Endothelial cell of umbilical vein (primary cell): ENCODE results near the gene CNRIP1. TPM values are rescaled to one million over a fixed set of nuclear protein-coding genes. Genes with fewer than 3 reads are reported as not detected.

ENCODE experiments used
- BruUV-seq: library from RNA; stranded (reverse); fragments of 400-500 nt; replicated peaks from 2 replicates; lab custom pipeline; 2021; lab: Mats Ljungman, UMichigan
- CTCF ChIA-PET: fragments of 300-600, 350-600 bp; sonication (Branson Sonifier 250); formaldehyde crosslinking; loops from one replicate; lab custom pipeline; 2021; ENCODE audit warnings: antibody characterized with exemption, inconsistent platforms; lab: Charles Lee
- POLR2A ChIA-PET: fragments of 300-600, 350-600 bp; sonication (Branson Sonifier 250); formaldehyde crosslinking; loops from one replicate; lab custom pipeline; 2021; ENCODE audit warnings: antibody characterized with exemption, inconsistent platforms; lab: Charles Lee
- DNase-seq: peaks from one replicate; pipeline ENCODE4 v3.0.0-alpha.2; 2011; ENCODE audit warnings: low read depth, low spot score
- FAIRE-seq: peaks from 2 replicates; lab custom pipeline; 2011; peaks lifted over from hg19 to GRCh38; lab: Jason Lieb, UNC
- H2AFZ ChIP-seq: 2 replicates; pipeline ENCODE4 v1.6.0; 2012; ENCODE audit warnings: low read depth, low read length, control low read depth, inconsistent platforms
- H3K27ac ChIP-seq: 2 replicates; pipeline ENCODE4 v1.5.1; 2011; ENCODE audit warnings: low read depth, mild to moderate bottlenecking, control low read depth, low read length, moderate library complexity; ENCODE audit not compliant: insufficient read depth
- H3K27me3 ChIP-seq, 2 experiments: 2 replicates each; pipeline versions ENCODE4 v1.6.0 to v1.6.1; 2011; ENCODE audit warnings: low read length in 2 of 2, mixed read lengths in 1 of 2; ENCODE audit not compliant: control insufficient read depth in 2 of 2, insufficient read depth in 2 of 2
- H3K36me3 ChIP-seq, 2 experiments: 2 replicates in 1 of 2; 3 replicates in 1 of 2; pipeline ENCODE4 v1.5.1; 2011; ENCODE audit warnings: low read length in 2 of 2, mild to moderate bottlenecking in 1 of 2, moderate library complexity in 1 of 2; ENCODE audit not compliant: control insufficient read depth in 2 of 2, insufficient read depth in 2 of 2; ENCODE audit errors: extremely low read depth in 1 of 2
- H3K4me1 ChIP-seq: 3 replicates; pipeline ENCODE4 v1.5.1; 2011; ENCODE audit warnings: mild to moderate bottlenecking, low read length; ENCODE audit not compliant: control insufficient read depth, insufficient read depth; ENCODE audit errors: extremely low read depth
- H3K4me2 ChIP-seq: 2 replicates; pipeline ENCODE4 v1.6.1; 2011; ENCODE audit warnings: low read length, control low read depth, mixed read lengths; ENCODE audit not compliant: insufficient read depth
- H3K4me3 ChIP-seq, 3 experiments: fragments of 200-600 bp in 1 of 3; sonication (generic), shearing (Covaris generic) in 1 of 3; replicated peaks in 1 of 3; 2 replicates each; pipeline ENCODE4 v1.5.1; 2011 to 2016; ENCODE audit warnings: control low read depth in 3 of 3, low read length in 3 of 3, mild to moderate bottlenecking in 2 of 3, inconsistent platforms in 1 of 3, low read depth in 1 of 3, moderate library complexity in 1 of 3; ENCODE audit not compliant: insufficient read depth in 1 of 3
- H3K79me2 ChIP-seq: 2 replicates; pipeline ENCODE4 v1.6.0; 2012; ENCODE audit warnings: low read length, inconsistent platforms; ENCODE audit not compliant: control insufficient read depth, insufficient read depth
- H3K9ac ChIP-seq: replicated peaks from 2 replicates; pipeline ENCODE3; 2011; ENCODE audit warnings: low read length, control low read depth; ENCODE audit not compliant: insufficient read depth; ENCODE audit errors: extremely low read depth
- H3K9me1 ChIP-seq: replicated peaks from 3 replicates; pipeline ENCODE4 v1.6.0; 2011; ENCODE audit warnings: mild to moderate bottlenecking, low read length; ENCODE audit not compliant: control insufficient read depth, insufficient read depth; ENCODE audit errors: extremely low read depth
- H3K9me3 ChIP-seq: replicated peaks from 2 replicates; pipeline ENCODE4 v1.5.1; 2012; ENCODE audit warnings: low read length, inconsistent platforms; ENCODE audit not compliant: control insufficient read depth, insufficient read depth
- H4K20me1 ChIP-seq: replicated peaks from 2 replicates; pipeline ENCODE3; 2011; ENCODE audit warnings: mild to moderate bottlenecking, low read length; ENCODE audit not compliant: control insufficient read depth, insufficient read depth; ENCODE audit errors: extremely low read depth
- EZH2 ChIP-seq: IDR thresholded peaks from 2 replicates; pipeline ENCODE4 v1.6.1; 2012; ENCODE audit warnings: borderline replicate concordance, low read depth, mild to moderate bottlenecking, moderate library complexity, low read length, inconsistent platforms; ENCODE audit not compliant: severe bottlenecking
- FOS ChIP-seq: IDR thresholded peaks from 2 replicates; pipeline ENCODE4 v1.6.1; 2011; ENCODE audit warnings: mild to moderate bottlenecking, low read length, moderate library complexity, borderline replicate concordance; ENCODE audit not compliant: insufficient read depth
- GATA2 ChIP-seq: IDR thresholded peaks from 2 replicates; pipeline ENCODE4 v1.7.0; 2011; ENCODE audit warnings: low read depth, mild to moderate bottlenecking, moderate library complexity, mixed read lengths, low read length; ENCODE audit not compliant: insufficient read length, insufficient read depth
- JUN ChIP-seq: IDR thresholded peaks from 2 replicates; pipeline ENCODE4 v1.6.1; 2011; ENCODE audit warnings: borderline replicate concordance, low read depth; ENCODE audit not compliant: insufficient read length, insufficient read depth
- MYC ChIP-seq: IDR thresholded peaks from one replicate; pipeline ENCODE4 v1.6.1; 2011; ENCODE audit warnings: mild to moderate bottlenecking, low read depth, low read length
- POLR2A ChIP-seq: IDR thresholded peaks from 2 replicates; pipeline ENCODE4 v1.6.1; 2012; ENCODE audit warnings: low read depth, mild to moderate bottlenecking, control low read depth, low read length
- POLR2AphosphoS5 ChIP-seq: IDR thresholded peaks from 2 replicates; pipeline ENCODE4 v1.6.1; 2012; ENCODE audit warnings: low read depth, mild to moderate bottlenecking, control low read depth, low read length, moderate library complexity; ENCODE audit not compliant: insufficient read depth
- dilution Hi-C: fragments of 300-500 bp; cut with MboI; formaldehyde crosslinking; loops from one replicate; pipeline ENCODE4 v1.15.0; 2019; ENCODE audit warnings: low sequenced_read_pairs; ENCODE audit not compliant: extremely low pct_ligation_motif_present
- intact Hi-C: fragments of 100-400 bp; cut with micrococcal nuclease; formaldehyde crosslinking; loops from one replicate; pipeline ENCODE4 v1.10.0; 2022
- polyA plus RNA-seq, 4 experiments: library from polyadenylated mRNA; depleted of rRNA in 3 of 4; stranded (reverse) in 3 of 4; unstranded in 1 of 4; fragments of >200 nt; gene quantifications; 2 replicates each; pipeline versions ENCODE4 v1.2.1 to v1.2.3, GENCODE V29; 2011 to 2012; ENCODE audit warnings: missing spikeins in 1 of 4
- total RNA-seq: library from RNA; stranded (reverse); gene quantifications from 2 replicates; pipeline ENCODE4 v1.2.3, GENCODE V29; 2021
- TF ChIP-seq, protein P1 (sequence below), 2 donors: IDR thresholded peaks; 1 replicate in 1 of 2; 2 replicates in 1 of 2; pipeline ENCODE4 v1.5.1; 2011; ENCODE audit warnings: low read length in 2 of 2, mild to moderate bottlenecking in 2 of 2, moderate library complexity in 2 of 2, control low read depth in 1 of 2, inconsistent platforms in 1 of 2, low read depth in 1 of 2; ENCODE audit not compliant: insufficient read depth in 1 of 2; ENCODE audit errors: extremely low read depth in 1 of 2
- TF ChIP-seq, protein P2 (sequence below): IDR thresholded peaks from 2 replicates; pipeline ENCODE4 v1.6.1; 2011; ENCODE audit not compliant: insufficient read depth, insufficient read length

The CNRIP1 gene
- total and polyA plus RNA-seq, 2 donors (not counting 3 experiments of a cell fraction or from before 2014, with no cell fraction given), result 74.6 to 98.9 TPM

DNA sequence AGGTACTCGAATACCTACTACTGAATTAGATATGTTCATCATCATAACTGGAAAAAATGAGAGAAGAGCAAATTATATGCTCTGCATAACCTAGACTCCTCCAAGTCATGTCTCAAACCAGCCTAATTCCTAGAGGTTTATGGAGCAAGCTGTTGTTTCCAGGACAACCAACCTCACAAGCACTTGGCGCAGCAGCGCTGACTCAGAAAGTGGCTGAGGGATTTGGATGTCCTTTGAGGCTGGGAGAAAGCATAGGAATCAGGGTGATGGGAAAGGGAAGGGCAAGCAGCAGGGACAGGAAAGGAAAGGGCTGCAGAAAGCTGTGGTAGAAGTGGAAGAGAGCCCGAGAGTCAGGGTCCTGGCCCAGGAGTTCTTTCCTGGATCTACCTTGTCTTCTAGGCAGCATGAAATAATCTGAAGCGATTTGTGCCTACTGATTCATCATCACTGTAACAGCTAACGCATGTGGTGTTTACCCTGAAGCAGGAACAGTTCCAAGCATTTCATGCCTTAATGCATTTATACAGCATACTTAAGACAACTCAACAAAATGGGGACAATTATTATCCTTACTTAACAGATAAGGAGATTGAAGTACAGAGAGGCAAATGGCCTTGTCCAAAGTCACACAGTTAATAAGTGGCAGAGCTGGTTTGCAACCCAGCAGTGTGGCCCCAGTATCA is 49.0 kb upstream of the CNRIP1 start:
- no peaks in the 10 kb centered on the region for H3K9me1 ChIP-seq
- H3K36me3 ChIP-seq, result no peaks in the 10 kb centered on the region
- no peak overlapping the region for H3K4me3 ChIP-seq
- H2AFZ ChIP-seq, result no peak overlapping the region
- H3K27me3 ChIP-seq, result peaks cover 5 to 13% of the 10 kb centered on the region in 2 experiments
- no peaks in the 10 kb centered on the region for H4K20me1 ChIP-seq
- DNase-seq (no peak), FAIRE-seq (no peak)
- H3K4me1 ChIP-seq, result no peaks in the 10 kb centered on the region
- BruUV-seq, result no TSS peak
- no peak for TF ChIP-seq FOS
- no peak for TF ChIP-seq JUN
- TF ChIP-seq, protein P1, sequence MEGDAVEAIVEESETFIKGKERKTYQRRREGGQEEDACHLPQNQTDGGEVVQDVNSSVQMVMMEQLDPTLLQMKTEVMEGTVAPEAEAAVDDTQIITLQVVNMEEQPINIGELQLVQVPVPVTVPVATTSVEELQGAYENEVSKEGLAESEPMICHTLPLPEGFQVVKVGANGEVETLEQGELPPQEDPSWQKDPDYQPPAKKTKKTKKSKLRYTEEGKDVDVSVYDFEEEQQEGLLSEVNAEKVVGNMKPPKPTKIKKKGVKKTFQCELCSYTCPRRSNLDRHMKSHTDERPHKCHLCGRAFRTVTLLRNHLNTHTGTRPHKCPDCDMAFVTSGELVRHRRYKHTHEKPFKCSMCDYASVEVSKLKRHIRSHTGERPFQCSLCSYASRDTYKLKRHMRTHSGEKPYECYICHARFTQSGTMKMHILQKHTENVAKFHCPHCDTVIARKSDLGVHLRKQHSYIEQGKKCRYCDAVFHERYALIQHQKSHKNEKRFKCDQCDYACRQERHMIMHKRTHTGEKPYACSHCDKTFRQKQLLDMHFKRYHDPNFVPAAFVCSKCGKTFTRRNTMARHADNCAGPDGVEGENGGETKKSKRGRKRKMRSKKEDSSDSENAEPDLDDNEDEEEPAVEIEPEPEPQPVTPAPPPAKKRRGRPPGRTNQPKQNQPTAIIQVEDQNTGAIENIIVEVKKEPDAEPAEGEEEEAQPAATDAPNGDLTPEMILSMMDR (IDR thresholded peaks at IDR 0.05; ENCODE audit: extremely low read depth in 1 of 2, insufficient read depth in 1 of 2, low read depth in 1 of 2, low read length in 2 of 2), result no peak
- TF ChIP-seq, protein P2, sequence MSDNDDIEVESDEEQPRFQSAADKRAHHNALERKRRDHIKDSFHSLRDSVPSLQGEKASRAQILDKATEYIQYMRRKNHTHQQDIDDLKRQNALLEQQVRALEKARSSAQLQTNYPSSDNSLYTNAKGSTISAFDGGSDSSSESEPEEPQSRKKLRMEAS, result no peak
- no peak for TF ChIP-seq POLR2A
- TF ChIP-seq MYC, result no peak
- no peak for TF ChIP-seq GATA2
- TF ChIP-seq POLR2AphosphoS5, result no peak
- no peak for TF ChIP-seq EZH2
- CTCF ChIA-PET, result interaction anchor here (1.1 kb wide), 1 partner anchor 71 kb away, joined by 3 read pairs; no protein-coding TSS in a partner anchor
- H3K9me3 ChIP-seq, result no peaks in the 10 kb centered on the region
- no peaks in the 10 kb centered on the region for H3K79me2 ChIP-seq
- dilution Hi-C loops (no loop called here), intact Hi-C loops (no loop called here)
- no peak overlapping the region for H3K27ac ChIP-seq
- H3K9ac ChIP-seq, result no peak overlapping the region
- no peak overlapping the region for H3K4me2 ChIP-seq
- POLR2A ChIA-PET, result no interaction called here
